Stimulated activated CD8-positive, alpha-beta memory T cell treated with anti-CD3 and anti-CD28 coated beads, Interleukin-4, amount 100 ng/mL, for 48 hours (primary cell): ENCODE results near the gene DDX4.
"Not testable (repeated sequence)": the region's sequence is repeated elsewhere in the genome, so short reads cannot be mapped to it uniquely, and the experiment has no call there.

Experiments used
- DNase-seq: peaks from one replicate; pipeline ENCODE4 v3.0.0-alpha.2; 2020

DDX4 gene

GRCh38 chr5:55737793-55738192 is at the start of gene DDX4:
DDX4 (plus strand) TSS chr5:55738061; CDS start chr5:55738964, 903 bp downstream.
- no peak for DNase-seq

- DNase-seq: no peak
These were observed 46.4 kb upstream of the DDX4 start for GRCh38 chr5:55691265-55692105.

- no peak for DNase-seq
These were observed 45.8 kb upstream of the DDX4 start for GRCh38 chr5:55692106-55692417.

GRCh38 chr5:55692509-55692908 is 45.4 kb upstream of the DDX4 start:
- DNase-seq: no peak

DNA sequence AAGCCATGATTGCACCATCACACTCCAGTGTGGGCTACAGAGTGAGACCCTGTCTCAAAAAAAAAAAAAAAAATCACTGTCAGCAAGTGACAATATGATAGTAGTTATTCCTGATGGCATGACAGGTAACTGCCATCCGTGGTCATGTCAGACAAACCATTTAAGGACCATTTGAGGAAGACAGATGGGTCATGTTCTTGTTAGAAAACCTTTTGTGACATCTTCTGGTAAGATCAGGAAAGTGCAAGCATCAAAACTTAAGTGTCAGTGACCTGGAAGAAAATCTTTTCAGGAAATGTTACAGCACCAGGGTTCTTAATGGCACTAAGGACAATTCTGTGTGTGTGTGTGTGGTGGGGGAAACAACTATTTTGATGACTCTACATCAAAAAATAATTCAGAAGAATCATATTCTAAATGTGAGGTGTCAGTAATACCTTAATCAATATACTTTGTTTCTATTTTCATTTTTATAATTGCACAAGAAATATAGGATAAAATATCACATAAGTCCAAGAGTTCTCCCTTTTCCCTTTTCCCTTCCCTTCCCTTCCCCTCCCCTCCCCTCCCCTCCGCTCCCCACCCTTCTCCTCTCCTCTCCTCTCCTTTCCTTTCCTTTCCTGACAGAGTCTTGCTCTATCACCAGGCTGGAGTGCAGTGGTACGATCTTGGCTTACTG is 43.6 kb upstream of the DDX4 start:
- DNase-seq: no peak

- DNase-seq: not testable (repeated sequence)
These were observed 41.2 kb upstream of the DDX4 start for GRCh38 chr5:55696704-55697103.

GRCh38 chr5:55699041-55699688 is 38.7 kb upstream of the DDX4 start:
- DNase-seq: no peak

- no peak for DNase-seq
These were observed 37.1 kb upstream of the DDX4 start for GRCh38 chr5:55700745-55701144.

DNA sequence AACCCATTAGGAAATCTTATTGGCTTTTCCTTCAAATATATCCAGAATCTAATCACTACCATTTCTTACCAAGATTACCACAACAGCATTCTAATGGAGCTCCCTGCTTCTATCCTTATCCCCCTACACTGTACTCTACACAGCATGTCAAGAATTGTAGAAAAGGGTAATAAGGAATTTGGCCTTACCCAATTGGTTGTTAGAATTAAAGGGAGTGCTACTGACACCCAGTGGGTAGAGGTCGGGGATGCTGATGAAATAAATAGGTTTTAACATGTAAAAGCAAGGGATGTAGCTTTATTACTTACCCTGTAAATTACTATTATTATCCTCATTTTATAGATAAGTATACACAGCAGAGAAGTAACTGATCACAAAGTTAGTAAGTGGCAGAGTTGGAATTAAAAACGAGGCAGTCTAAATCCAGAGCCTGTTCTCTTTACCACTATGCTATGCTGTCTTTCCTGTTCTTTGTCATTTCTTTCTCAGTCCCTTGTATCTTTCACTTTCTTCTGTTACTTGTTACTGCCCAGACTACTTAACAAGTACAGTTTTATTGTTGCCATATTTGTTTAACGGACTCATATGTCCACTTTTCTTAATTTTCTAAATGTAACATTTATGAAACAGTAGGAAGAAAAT is 36.3 kb upstream of the DDX4 start:
- DNase-seq: no peak

DNA sequence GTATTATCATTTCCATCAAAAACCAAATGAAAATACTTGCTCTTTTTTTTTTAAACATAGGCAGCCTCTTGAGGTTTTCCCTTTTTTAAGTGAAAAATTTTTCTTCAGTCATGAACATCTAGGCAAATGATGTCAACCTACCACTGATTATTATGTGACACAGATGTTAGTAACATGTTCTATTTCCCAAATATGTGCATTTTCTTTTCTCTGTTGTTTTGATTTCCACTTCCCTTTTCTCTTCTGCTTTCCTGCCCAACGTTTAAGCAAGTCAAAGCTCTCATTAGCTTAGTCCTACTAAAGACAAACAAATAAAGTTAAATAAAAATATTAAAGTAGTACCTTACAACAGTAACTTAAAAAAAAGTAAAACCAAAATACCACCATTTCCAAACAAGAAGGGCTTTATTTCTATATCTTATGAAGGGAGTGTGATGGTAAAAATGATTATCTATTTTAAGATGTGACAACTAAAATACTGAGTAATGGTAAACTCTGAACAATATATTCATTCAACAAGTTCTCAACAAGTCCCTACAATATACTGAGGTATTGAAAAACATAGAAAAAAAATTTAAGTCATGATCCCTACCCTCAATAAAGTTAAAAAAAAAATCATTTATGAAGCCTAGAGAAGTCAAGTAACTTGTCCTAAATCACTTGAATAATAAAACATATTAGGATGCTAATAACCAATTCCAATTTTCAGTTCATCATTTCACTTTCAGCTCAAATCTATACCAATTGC is 35.1 kb upstream of the DDX4 start:
- DNase-seq: no peak

- no peak for DNase-seq
These were observed 31.6 kb upstream of the DDX4 start for GRCh38 chr5:55706230-55706629.

- no peak for DNase-seq
These were observed 29.1 kb upstream of the DDX4 start for GRCh38 chr5:55708732-55709131.

DNA sequence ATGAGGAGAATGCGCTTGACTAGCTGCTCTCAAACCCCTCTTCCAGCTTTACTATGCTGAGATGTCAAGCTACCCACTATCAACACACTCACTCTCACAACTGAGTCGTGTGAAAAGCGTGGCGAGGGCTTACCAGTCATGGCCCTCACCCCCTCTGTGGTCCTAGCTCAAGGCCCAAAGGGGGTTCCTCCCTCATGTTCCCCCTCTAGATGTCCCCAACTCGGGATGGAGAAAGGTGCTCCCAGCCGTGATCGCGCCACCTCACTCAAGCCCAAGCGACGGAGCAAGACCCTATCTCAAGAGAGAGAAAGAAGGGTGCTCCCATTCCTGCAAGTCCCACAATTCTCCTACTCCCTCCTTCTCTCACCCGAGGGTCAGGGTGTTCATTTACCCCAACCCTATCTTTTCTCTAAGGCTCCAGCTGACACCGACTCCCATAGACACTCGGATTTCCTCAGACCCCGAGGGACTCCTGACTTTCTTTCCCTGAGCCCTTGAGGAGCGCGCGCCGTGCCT is 26.3 kb upstream of the DDX4 start:
- DNase-seq: peak; percentile 27

DNA sequence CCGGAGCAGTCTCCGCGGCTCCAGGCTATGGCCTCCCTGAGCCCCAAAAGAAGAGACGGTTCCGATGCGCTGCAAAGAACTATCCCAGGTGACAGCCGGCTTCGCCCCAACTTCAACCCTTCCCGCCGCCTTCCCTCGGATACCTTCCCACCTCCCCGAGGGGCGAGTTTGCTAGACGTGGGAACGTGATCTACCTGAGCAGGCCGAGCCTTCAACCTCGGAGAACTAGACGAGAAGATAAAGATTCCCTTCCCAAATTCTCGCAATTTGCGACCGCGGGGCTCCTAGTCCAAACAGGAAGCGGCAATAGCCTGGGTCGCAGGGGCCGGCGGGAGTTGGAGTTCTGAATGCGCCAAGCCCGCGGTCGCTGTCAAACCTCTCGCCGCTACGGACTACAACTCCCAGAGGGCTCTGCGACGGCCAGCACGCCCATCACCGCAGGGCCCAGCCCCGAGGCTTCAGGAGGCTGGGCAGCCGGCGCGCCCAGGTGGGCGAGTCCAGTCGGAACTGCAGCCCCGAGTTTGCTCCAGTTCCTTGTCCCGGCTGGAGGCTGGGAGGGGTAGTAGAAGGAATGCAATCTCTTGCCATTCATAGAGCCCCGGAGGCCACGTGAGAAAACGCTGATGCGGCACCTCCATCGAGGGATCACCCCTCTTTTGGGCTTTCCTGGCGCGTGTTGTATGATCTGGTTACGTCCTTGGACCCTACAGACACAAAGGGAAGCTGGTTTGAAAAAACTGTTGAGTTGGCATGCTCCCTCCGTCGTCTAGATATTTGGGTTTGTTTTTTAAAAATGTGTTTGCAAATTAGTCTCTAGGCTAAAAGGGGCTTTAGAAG is 25.6 kb upstream of the DDX4 start, which contains the start of gene SLC38A9:
TSS of gene SLC38A9 (minus strand) at position 302 of the 837 bp plus-strand sequence. CDS start 14,366 bp downstream, outside the sequence.
- peak; percentile 95 for DNase-seq

- DNase-seq: no peak
These were observed 24.0 kb upstream of the DDX4 start for GRCh38 chr5:55713871-55714270.

DNA sequence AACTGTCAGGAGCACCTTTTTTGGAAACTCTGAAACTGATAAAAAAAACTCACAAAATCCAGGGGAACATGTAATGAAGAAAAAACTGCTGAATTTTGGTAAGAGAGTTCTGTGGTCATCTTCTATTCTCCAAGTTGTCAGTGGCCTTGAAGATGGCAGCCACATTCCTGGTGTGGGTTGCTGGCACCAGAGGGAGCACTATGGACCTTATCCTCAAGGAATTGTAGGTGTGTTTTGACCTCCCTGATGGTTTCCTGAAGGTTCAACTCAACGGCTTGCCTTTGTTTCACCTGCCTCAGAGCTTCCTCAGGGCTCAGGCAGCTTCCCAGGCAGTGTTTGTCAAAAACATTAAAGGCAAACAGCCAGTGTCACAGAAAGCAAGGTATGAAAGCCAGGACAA is 23.5 kb upstream of the DDX4 start:
- DNase-seq: no peak

DNA sequence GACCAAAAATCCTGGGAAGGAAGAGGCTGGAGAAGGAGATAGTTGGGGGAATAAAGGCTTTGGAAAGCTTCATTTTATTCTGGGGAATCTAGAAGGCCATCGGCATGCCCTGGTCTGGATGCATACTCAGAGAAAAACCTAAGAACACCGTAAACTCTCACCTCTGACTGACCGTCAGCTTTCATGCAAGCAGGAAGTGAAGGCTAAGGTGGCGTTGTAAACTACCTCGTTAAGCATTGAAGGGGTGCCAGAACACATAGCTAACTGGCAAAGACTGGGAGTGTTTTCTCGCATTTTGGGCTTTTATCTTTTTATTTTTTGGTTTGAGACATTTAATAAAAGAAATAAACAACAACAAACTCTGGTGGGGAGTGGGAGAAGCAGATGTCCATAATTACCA is 23.1 kb upstream of the DDX4 start:
- DNase-seq: no peak

DNA sequence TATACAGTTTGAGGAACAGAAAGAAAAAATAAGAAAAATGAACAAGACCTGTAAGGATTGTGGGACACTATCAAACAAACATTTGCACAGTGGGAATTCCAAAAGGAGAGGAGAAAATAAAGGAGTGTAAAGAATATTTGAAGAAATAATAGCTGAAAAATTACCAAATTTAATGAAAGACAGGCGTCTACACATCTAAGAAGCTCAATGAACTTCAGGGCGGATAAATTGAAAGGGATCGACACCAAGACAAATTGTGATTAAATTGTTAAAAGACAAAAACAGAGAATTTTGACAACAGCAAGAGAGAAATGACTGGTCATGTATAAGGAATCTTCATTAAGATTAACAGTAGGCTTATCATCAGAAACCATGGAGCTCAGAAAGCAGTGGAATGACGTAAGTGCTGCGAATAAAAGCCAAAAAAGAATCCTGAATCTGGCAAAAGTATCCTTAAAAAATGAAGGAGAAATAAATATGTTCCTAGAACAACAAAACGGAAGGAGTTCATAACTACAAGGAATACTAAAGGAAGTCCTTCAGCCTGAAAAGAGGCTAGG is 22.3 kb upstream of the DDX4 start:
- no peak for DNase-seq

- not testable (repeated sequence) for DNase-seq
These were observed 18.8 kb upstream of the DDX4 start for GRCh38 chr5:55719026-55719425.

DNA sequence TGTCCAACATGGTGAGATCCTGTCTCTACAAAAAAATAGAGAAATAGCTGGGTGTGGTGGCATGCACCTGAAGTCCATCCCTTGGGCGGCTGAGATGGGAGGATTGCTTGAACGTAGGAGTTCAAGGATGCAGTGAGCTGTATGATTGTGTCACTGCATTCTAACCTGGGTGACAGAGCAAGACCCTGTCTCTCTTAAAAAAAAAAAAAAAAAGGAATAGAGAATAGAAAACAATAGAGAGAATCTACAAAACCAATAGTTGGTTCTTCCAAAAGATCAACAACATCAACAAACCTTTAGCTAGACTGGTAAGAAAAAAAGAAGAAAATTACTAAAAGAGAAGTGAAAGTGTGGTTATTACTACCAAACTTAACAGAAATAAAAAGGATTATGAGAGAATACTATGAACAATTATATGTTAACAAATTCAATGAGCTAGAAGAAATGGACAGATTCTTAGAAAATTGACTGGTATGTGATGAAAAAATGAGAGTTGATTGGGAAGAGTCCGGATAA is 17.6 kb upstream of the DDX4 start:
- DNase-seq: no peak

GRCh38 chr5:55724281-55724680 is 13.6 kb upstream of the DDX4 start:
- DNase-seq: no peak
